ELR (cell line): ENCODE measurements around the gene FNDC10.
A peak's percentile ranks its signal among the peaks of the same experiment; 100 is the strongest.

Source experiments
- DNase-seq: peaks from one replicate; pipeline ENCODE4 v3.0.0-alpha.2; 2015; ENCODE audit warnings: low read depth

Gene FNDC10

DNA sequence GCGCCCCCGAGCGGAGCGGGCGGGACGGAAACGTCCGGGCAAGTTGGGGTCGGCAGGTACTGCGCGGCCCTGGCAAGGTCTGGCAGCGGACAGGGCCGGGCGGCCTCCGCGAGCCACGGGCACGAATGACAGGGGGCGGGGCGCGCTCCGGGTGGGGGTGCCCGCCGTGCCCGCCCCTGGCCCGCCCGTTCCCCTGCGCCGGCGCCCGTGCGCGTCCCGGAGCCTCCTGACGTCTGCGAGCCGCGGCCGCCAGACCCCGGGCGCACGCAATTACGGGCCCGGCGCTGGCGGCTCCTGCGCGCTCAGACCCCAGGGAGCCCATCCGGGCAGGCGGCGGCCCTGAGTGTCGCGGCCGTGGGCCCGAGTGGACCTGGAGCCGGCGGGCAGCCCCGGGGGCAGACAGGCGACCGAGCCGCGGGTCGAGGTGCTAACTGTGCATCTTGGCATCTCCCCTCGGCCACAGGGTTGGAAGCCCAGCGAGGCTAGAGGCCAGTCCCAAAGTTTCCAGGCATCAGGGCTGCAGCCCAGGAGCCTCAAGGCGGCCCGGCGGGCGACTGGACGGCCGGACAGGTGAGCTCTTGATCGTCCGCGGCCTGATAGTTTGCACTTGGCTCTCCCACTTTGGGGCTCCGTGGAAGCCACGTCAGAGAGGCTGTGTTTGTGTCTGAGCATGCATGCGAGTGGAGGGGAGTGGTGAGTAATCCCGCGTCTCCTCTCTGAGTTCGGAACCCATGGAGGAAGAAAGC, 16.3 kb upstream of the FNDC10 start:
- peak; percentile 45 for DNase-seq

DNA sequence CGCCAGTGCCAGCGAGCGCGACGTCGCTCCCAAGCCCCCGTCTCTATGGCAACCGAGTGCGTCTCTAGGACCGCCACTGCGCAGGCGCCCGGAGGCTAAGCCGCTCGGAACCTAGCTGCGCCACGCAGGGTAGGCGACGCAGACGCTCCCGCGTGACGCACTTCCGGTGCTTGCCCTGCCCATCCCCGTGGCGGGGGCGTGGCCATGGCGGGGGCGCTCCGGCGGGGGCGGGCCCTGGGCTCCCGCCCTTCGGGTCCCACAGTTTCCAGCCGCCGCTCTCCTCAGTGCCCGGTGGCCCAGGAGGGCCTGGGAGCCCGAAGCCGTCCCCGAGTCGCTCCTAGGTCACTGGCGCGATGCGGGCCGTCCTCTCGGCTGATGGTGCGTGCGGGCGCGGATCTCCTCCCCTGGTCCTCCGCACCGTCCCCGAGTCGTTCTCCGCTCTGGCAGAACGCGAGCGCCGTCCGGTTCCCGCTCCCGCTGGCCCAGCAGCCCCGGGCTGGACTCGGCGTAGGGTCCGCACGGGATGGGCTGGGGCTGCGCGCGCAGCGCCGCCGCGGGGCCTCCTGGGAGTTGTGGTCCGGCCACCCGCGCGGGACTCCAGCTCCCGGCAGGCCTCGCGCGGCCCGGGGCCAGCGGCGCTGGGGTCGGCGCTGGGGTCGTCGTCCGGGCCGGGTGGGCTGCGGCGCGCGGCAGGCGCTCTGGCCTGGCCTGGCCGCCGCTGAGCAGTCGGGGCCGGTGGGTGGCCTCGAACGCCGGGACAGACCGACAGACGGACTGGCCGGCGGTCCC, 15.5 kb upstream of the FNDC10 start, which contains the start of gene MIB2:
TSS of gene MIB2 (plus strand) at position 245 of the 789 bp plus-strand sequence. CDS start 7,953 bp downstream, outside the sequence.
- DNase-seq = peak; percentile 96

DNA sequence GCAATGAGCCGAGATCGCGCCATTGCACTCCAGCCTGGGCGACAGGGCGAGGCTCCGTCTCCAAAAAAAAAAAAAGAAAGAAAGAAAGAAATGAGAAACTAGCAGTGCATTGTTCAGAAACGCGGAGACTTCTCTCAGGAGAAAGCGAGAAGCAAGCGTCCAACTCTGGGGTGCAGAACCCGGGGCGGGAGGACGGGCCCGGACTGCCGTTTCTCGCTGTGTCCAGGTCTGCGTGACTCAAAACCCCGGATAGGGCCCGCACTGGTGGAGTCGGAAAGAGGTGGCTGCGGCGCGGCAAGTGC, 15.0 kb upstream of the FNDC10 start:
- DNase-seq = no peak

DNA sequence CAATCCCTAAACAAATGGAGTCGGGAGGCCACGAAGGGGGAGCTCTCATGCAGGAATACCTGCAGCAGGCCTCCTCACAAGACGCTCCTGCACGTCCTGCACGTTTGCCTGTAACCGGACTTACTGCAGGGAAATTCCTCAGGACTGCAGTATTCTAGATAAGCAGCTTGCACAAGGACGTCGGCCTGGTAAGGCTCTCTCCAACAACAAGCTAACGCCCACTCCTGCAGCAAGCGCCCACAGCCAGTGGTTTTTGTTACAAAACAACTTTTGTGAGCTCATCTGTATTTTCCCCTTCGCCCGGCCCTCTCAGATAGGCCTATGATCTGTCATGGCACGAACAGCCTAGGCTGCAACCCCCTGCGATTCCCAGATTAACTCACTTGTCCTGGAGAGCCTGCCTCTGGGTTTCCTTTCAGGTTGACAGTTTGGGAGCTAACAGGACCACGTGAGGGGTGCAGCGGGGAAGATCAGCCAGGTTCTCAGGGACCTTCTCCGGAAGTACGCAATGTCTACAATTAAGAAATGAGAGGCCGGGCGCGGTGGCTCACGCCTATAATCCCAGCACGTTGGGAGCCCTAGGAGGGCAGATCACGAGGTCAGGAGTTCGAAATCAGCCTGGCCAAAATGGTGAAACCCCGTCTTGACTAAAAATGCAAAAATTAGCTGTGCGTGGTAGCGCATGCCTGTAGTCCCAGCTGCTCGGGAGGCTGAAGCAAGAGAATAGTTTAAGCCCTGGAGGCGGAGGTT, 14.4 kb upstream of the FNDC10 start:
- DNase-seq = peak; percentile 25

DNA sequence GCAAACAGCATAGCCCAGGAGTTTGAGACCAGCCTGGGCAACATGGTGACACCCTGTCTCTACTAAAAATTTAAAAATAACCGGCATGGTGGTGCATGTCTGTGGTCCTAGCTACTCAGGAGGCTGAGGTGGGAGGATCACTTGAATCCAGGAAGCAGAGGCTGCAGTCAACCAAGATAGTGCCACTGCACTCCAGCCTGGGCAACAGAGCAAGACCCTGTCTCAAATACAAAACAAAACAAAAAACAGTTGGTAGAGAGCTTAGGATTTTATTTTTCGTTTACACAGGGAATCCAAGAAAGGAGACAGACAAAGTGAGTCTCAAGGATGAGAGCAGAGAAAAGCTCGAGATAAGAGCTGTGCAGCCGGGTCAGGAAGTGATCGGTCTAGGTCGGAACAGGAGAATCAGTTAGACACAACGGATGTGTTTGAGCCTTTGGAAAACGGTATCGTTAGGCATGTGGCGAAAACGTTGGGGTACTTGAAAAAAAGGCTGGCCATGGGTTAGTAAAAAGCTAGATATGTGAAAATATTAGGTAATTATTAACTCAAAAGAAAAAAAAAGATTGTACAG, 13.7 kb upstream of the FNDC10 start:
- DNase-seq = no peak

DNA sequence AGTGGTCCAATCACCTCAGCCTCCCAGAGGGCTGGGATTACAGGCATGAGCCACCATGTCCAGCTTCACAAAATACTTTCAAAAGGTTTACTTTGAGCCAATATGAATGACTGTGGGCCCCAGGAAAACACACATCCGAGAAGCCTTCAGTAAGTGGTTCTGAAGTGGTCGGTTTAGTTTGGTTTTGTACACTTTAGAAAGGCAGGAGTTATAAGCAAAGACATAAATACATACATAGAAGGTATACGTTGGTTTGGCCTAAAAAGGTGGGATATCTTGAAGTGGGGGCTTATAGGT, 12.1 kb upstream of the FNDC10 start:
- no peak for DNase-seq

DNA sequence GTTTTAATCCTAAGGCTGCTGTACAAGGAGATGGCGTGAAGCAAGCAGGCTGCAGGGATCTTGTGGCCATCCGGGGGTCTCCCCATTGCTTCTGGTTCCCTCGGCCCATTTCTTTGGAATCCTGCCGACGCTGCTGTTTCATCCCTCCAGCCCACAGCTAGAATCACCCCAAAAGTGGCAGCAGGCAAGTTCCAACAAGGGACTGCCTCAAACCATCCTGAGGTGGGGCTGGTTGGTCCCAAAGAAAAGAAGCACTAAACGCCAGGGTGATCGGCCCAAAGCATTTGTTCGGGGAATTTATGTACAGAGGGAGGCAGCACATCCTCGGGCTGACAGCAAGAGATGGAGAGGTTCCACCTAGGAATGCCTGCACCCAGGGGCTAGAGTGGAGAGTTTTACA, 10.9 kb upstream of the FNDC10 start:
- DNase-seq = no peak

DNA sequence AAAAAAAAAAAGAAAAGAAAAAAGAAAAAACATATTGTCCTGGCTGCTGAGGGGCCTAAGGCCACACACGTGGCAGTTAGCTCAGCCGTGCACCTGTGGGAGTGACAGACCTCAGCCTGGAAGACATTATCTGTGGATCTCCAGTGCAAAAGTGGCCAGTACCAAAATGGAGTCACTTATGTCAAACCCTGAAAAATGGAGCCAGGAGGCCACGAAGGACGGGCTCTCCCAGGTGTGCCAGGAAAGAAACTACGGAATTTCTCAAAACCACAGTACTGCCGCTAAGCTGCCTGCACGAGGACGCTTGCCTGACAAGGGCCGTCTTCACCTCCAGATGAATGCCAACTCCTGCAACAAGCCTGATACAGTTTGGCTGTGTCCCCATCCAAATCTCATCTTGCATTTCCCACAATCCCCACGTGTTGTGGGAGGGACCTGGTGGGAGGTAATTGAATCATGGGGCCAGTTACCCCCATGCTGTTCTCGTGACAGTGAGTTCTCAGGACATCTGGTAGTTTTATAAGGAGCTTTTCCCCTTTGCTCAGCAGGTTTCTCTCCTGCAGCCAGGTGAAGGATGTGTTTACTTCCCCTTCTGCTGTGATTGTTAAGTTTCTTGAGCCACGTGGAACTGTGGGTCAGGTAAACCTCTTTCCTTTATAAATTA, 10.0 kb upstream of the FNDC10 start:
- DNase-seq = no peak

DNA sequence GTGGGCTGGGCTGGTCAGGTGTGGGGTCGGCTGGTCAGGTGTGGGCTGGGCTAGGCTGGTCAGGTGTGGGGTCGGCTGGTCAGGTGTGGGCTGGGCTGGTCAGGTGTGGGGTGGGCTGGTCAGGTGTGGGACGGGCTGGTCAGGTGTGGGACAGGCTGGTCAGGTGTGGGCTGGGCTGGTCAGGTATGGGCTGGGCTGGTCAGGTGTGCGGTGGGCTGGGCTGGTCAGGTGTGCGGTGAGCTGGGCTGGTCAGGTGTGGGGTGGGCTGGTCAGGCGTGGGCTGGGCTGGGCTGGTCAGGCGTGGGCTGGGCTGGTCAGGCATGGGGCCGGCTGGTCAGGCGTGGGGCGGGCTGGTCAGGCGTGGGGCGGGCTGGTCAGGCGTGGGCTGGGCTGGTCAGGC, 6.3 kb upstream of the FNDC10 start:
- DNase-seq = no peak

DNA sequence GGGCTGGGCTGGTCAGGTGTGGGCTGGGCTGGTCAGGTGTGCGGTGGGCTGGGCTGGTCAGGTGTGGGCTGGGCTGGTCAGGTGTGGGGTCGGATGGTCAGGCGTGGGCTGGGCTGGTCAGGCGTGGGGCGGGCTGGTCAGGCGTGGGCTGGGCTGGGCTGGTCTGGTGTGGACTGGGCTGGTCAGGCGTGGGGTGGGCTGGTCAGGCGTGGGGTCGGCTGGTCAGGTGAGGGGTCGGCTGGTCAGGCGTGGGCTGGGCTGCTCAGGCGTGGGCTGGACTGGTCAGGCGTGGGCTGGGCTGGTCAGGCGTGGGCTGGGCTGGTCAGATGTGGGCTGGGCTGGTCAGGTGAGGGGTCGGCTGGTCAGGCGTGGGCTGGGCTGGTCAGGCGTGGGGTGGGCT, 5.8 kb upstream of the FNDC10 start:
- DNase-seq = no peak

DNA sequence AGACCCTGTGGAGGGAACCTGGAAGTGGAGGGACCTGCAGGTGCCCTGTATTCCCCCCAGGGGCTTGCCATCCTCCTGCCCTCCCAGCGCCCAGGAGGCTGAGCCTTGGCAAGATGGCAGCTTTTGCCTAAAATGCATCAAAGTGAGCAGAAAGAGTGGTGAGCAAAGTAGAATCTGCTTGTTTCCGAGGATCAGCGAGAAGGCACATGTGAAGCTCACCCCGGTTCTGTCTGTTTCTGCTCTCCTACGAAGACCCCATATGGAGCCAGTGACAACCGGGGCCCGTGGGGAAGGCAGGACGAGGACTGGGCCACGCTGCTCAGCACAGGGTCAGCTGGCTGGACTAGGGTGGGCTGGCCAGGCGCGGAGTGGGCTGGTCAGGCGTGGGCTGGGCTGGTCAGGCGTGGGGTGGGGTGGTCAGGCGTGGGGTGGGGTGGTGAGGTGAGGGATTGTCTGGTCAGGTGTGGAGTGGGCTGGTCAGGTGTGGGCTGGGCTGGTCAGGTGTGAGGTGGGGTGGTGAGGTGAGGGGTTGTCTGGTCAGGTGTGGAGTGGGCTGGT, 5.2 kb upstream of the FNDC10 start:
- no peak for DNase-seq

DNA sequence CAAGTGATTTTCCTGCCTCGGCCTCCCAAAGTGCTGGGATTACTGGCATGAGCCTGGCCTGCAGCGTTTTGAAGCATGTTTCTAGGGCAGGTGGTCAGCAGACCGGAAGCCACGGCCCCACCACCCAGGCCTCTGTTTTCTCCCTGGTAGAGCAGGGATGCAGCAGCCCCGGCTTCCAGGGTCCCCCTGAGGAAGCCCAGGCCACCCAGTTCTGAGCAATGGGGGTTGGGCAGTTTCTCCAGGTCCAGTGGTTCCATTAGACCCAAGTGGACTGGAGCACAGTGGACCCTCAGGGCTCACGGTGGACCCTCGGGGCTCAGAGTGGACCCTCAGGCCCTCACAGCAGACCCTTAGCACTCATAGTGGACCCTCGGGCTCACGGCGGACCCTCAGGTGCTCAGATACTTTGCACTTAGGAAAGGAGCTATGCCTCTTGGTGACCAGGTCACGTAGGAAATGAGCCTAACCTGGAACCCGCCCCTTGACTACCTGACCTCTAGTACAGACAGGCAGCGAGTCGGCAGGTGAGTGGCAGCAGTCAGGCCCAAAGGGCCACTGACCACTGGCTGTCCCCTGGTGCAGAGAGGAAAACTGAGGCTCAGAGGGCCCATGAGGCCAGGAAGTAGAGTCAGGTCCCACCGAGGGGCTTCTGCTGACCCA, 4.6 kb upstream of the FNDC10 start:
- DNase-seq = no peak

DNA sequence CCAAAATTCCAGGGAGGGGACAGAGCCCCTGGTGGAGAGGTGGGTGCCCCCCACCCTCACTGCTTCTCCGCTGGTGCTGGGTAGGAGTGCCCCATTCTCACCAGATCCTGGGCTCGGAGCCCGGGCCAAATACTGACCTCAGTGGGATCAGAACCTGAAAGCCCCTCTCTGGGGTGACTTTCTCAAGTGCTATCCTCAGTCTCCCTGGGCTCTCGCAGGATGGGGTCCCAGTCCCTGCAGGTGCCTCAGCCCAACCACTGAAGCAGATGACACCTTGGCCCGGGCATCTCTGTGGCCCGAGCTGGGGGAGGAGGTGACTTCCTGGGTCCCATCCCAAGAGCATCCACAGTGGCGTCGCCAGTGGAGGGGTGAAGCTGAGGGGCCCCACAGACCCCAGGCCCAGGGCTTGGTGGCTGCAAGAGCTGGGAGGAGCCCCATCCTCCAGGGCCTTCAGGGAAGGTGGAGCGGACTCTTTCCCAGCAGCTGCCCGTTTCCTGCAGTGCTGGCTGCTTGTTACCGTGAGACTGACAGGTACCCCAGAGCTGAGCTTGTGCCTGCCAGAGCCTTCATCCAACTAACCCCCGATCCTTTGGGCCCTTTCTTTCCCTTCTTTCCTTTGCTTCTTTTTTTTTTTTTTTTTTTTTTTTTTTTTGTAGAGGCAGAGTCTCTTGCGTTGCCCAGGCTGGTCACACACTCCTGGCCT, 3.9 kb upstream of the FNDC10 start:
- no peak for DNase-seq

DNA sequence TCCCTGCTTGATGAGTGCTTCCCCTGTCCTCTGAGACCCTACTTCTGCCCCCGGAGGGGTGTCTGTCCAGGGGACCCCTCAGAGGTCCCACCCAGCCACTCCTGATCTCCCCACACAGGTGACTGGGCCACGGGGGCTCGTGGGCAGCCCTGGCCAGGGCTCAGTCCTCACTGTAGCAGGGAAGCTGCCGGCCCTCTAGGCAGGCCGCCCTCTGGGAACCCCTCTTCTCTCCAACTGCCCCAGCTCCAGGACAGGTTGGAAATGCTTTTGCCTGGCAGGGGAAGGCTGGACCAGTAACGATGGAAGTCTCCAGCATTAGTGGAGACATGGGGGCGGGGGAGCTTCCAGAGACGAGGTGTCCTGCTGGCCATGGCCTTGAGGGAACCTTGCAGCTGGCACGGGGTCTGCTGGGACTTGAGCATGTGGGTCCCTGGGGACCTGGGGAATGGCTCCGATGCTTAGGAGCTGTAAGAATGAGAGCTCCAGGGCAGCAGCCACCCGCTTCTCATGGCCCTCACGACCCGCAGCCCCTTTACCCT, 3.1 kb upstream of the FNDC10 start:
- no peak for DNase-seq

DNA sequence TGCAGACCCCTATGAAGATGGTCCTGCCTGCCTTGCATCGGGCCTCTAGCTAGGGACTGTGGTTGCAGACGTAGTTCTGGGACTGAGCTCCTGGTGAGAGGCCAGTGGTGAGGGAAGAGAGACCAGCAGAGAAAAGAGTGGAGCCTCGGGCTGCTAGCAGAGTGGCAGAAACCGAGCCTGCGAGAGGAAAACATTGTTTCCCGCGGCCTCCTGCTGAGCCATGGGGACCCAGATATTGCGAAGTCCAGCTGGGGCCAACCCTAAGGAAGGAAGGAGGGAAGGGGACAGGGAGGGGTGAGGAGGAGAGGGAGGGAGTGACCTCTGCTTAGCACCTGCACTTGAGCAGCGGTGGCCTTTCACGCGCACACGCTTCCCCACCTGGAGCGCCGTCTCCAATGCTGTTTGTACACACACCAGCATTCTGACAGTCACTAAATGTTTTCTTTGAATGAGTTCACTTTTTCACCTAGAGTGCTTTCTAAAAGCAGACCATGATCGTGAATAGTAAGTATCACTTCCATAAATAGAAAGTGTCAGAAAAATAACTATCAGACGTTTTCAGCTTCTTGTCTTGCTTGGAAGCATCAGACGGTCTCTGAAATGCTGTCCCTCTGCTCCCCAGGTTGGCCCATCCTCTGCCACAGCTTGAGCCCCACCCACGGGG, 2.5 kb upstream of the FNDC10 start:
- DNase-seq = no peak

DNA sequence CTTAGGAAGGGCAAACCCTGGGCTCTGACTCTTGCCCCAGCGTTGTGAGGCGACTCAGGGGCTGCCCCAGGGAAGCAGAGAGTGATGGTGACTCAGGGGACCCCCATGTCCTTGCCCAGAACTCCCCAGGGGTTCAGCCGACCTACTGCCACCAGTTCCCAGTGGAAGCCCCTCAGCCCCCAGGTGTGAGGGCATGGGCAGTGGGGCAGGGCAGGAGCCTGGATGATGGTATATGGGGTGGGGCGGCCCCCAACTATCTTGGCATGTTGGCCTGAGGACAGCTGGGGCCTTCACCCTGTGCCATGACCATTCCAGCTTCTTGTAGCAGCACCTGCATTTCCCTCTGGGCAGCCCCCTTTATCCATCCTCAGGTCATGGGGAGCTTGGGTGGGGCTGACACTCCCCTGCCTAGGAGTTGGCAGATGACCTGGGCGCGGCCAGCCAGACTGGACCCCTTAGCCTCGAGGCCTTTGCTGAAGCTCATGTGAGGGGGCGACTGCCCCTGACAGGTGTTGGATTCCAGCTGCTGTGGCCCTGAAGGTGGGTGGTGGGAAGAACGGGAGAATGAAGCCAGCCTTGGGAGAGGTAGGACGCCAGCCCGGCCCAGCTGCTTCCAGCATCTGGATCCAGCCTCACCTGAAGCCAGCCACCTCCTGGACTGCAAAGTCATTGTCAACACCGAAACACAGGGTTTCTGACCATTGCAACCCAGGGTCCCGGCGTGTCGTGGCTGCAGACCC, 1.8 kb upstream of the FNDC10 start:
- no peak for DNase-seq

DNA sequence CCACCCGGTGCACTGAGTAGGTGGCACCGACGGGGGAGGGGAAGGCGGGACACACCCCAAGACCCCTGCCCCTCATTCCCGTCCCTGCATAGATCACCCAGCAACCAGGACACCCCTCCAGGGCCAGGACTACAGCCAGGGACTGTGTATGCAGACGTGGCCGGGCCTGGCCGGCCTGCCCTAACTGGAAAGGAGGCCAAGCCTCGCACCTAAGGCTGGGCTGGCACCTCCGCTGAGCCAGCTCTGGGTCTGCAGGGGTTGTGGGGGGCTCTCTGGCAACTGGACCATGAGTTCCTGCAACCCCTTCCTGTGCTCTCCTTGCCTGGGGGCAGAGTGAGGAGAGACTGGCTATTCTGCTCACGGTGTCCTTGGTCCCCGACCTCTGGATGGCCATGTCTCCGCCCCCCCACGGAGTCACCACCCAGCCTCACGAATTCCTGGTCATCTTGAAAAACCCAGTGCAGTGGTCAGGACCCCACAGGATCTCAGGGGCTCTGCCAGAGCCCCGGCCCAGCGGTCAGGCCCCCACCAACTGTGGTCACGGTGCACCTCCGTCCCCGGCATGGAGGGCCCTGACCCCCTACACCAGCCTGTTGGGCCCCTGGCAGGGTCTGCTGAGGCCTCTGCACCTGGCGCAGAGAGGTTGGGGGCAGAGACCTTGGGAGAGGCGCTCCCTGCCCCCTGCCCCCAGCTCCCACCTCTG, 1.1 kb upstream of the FNDC10 start:
- no peak for DNase-seq
